IPS-18c (cell line): ENCODE measurements around the gene DNAJC5.
"Not testable (repeated sequence)": the region's sequence is repeated elsewhere in the genome, so short reads cannot be mapped to it uniquely, and the experiment has no call there.

Source experiments
- H3K4me3 ChIP-seq: 2 replicates; pipeline ENCODE4 v1.7.0; 2013; ENCODE audit warnings: low read depth, mild to moderate bottlenecking, low read length, moderate library complexity; ENCODE audit not compliant: insufficient read depth
- H3K9me3 ChIP-seq: one replicate; pipeline ENCODE4 v1.6.1; 2013; ENCODE audit warnings: mild to moderate bottlenecking, low read length, moderate library complexity; ENCODE audit not compliant: control insufficient read depth, insufficient read depth

Gene DNAJC5

GRCh38 chr20:63953764-63954429 is 59.0 kb downstream of the DNAJC5 start:
- H3K9me3 ChIP-seq: no peaks in the 10 kb centered on the region
- no peak overlapping the region; the same call in 1 of the 2 replicates for H3K4me3 ChIP-seq

GRCh38 chr20:63955281-63955826 is 60.4 kb downstream of the DNAJC5 start:
- Histone ChIP-seq H3K9me3 (no peaks in the 10 kb centered on the region), H3K4me3 (peak overlapping the region; percentile 94)

- Histone ChIP-seq H3K4me3 (peak within 1 kb of the TSS; percentile 94), H3K9me3 (no peaks in the 10 kb centered on the region)
Observed at GRCh38 chr20:63955827-63956663, 61.1 kb downstream of the DNAJC5 start, which contains the start of gene UCKL1. TSS of gene UCKL1 (minus strand) at chr20:63956416. CDS start at chr20:63956372, 44 bp downstream.

- Histone ChIP-seq H3K4me3 (peak overlapping the region; percentile 65), H3K9me3 (no peaks in the 10 kb centered on the region)
Observed at GRCh38 chr20:63956664-63957003, 61.7 kb downstream of the DNAJC5 start.

- H3K4me3 ChIP-seq: peak overlapping the region; percentile 65
- H3K9me3 ChIP-seq: no peaks in the 10 kb centered on the region
Observed at GRCh38 chr20:63957004-63957689, 62.2 kb downstream of the DNAJC5 start.

- Histone ChIP-seq H3K4me3 (peak overlapping the region; percentile 65; the same call in 1 of the 2 replicates), H3K9me3 (no peaks in the 10 kb centered on the region)
Observed at GRCh38 chr20:63957690-63958441, 62.9 kb downstream of the DNAJC5 start.

GRCh38 chr20:63958471-63958870 is 63.5 kb downstream of the DNAJC5 start:
- Histone ChIP-seq H3K4me3 (peak overlapping the region; percentile 15; the same call in 1 of the 2 replicates), H3K9me3 (no peaks in the 10 kb centered on the region)

GRCh38 chr20:63958964-63959698 is 64.2 kb downstream of the DNAJC5 start:
- H3K4me3 ChIP-seq: no peak overlapping the region
- H3K9me3 ChIP-seq: peaks cover 2% of the 10 kb centered on the region

- Histone ChIP-seq H3K4me3 (no peak overlapping the region), H3K9me3 (peaks cover 3% of the 10 kb centered on the region)
Observed at GRCh38 chr20:63959699-63960075, 64.8 kb downstream of the DNAJC5 start.

- H3K4me3 ChIP-seq, H3K9me3 ChIP-seq: not testable (repeated sequence)
Observed at GRCh38 chr20:63960654-63961621, 66.0 kb downstream of the DNAJC5 start.

GRCh38 chr20:63961664-63962425 is 66.9 kb downstream of the DNAJC5 start:
- Histone ChIP-seq H3K9me3 (peaks cover 7% of the 10 kb centered on the region), H3K4me3 (no peak overlapping the region)

- no peak overlapping the region for H3K4me3 ChIP-seq
- peaks cover 10% of the 10 kb centered on the region for H3K9me3 ChIP-seq
Observed at GRCh38 chr20:63962426-63963347, 67.8 kb downstream of the DNAJC5 start.

GRCh38 chr20:63963348-63963741 is 68.4 kb downstream of the DNAJC5 start:
- peaks cover 10% of the 10 kb centered on the region for H3K9me3 ChIP-seq

GRCh38 chr20:63963784-63964301 is 68.9 kb downstream of the DNAJC5 start:
- peaks cover 10% of the 10 kb centered on the region for H3K9me3 ChIP-seq
- H3K4me3 ChIP-seq: no peak overlapping the region

More at GRCh38 chr20:63963348-63963741, 68.4 kb downstream of the DNAJC5 start:
- no peak overlapping the region for H3K4me3 ChIP-seq
